ENCODE results near the gene AURKAIP1.
A peak's percentile ranks its signal among the peaks of the same experiment; 100 is the strongest.

AURKAIP1 gene

GRCh38 chr1:1421907-1422464 is 47.0 kb upstream of the AURKAIP1 start:
- Histone ChIP-seq H2BK120ac (ENCODE audit: insufficient read depth, low read length, poor library complexity) (peak overlapping the region; percentile 100), H3K4ac (ENCODE audit: low read depth, low read length) (peak overlapping the region; percentile 94), H3K27me3 (ENCODE audit: insufficient read depth, low read length) (no peaks in the 10 kb centered on the region), H2AK5ac (ENCODE audit: low read length) (peak overlapping the region; percentile 92), H3K23ac (ENCODE audit: low read length) (no peak overlapping the region), H3K9me3 (ENCODE audit: insufficient read depth, low read depth, low read length) (no peaks in the 10 kb centered on the region), H3K18ac (ENCODE audit: low read length) (peak overlapping the region; percentile 86), H2BK5ac (ENCODE audit: low read depth, low read length, poor library complexity) (peak overlapping the region; percentile 96), H3K79me2 (ENCODE audit: control insufficient read depth, insufficient read depth, low read length, poor library complexity) (peaks cover 13% of the 10 kb centered on the region), H3K79me1 (ENCODE audit: low read length) (peaks cover 35% of the 10 kb centered on the region), H3K4me2 (ENCODE audit: low read length) (no peak overlapping the region), H3K4me3 (ENCODE audit: low read depth, low read length) (no peak overlapping the region), H4K91ac (ENCODE audit: low read depth, low read length) (peak overlapping the region; percentile 100), H3K14ac (ENCODE audit: low read length) (peak overlapping the region; percentile 98), H3K27ac (ENCODE audit: low read depth, low read length) (peak overlapping the region; percentile 92), H2AFZ (ENCODE audit: insufficient read depth, low read length, poor library complexity) (peak overlapping the region; percentile 44), H3K4me1 (ENCODE audit: control insufficient read depth in 1 of 2, insufficient read depth in 2 of 2, low read length in 2 of 2) (peaks cover 44% of the 10 kb centered on the region in 2 experiments), H4K8ac (ENCODE audit: low read depth, low read length) (peak overlapping the region; percentile 94), H2BK12ac (ENCODE audit: low read length) (peak overlapping the region; percentile 98), H3K36me3 (ENCODE audit: control insufficient read depth in 1 of 2, insufficient read depth in 2 of 2, low read length in 2 of 2) (no peaks in the 10 kb centered on the region), H3K9ac (ENCODE audit: low read length) (no peak overlapping the region), H4K12ac (ENCODE audit: low read depth, low read length) (peak overlapping the region; percentile 58)
- no CpG with 5 or more reads among the region's 7 CpGs for WGBS (ENCODE audit: extremely low coverage, insufficient coverage, insufficient read length)
- no peak for DNase-seq

DNA sequence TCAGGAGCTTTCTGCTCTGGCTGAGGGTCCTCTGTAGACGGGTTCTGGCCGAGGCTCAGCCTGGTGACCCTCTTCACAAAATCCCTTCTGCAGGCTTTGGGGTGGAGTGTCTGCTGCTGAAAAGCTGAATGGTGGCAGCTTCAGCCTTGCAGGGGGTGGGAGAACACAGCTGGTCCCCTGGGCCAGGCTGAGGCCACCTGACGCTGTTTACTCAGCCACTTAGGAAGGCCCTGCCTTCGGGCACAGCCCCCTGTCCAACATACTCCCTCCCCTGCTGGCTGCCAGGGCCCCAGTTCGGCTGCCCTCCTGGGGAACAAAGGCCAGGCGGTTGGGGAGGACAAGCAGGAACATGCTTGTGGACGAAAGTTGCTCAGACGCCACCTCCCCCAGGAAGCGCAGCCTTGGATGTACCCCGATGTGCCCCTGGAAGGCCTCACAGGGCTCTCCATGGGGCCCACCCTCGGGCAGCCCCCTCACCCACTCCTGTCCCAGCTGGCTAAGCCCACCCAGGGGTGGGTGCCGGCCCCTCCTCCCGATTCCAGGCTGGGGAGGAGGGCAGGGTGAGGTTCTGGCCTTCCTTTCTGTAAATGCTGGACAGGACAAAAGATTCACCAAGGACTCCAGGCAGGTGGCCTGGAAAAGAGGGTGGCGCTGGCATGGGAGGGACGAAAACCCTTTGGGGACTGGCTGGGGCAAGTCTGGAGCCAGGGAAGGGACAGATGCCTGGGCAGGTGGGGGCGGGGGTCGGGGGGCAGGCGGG is 46.3 kb upstream of the AURKAIP1 start, which contains the start of gene ANKRD65:
Gene ANKRD65, minus strand, starts transcription at position 130 of the 760 bp plus-strand sequence. CDS start 271 bp downstream, outside the sequence.
- H3K4me2 ChIP-seq (ENCODE audit: low read length): peak within 1 kb of the TSS; percentile 57
- H3K4ac ChIP-seq (ENCODE audit: low read depth, low read length): peak within 1 kb of the TSS; percentile 91
- peak within 1 kb of the TSS; percentile 84 for H2AFZ ChIP-seq (ENCODE audit: insufficient read depth, low read length, poor library complexity)
- H2BK5ac ChIP-seq (ENCODE audit: low read depth, low read length, poor library complexity): peak within 1 kb of the TSS; percentile 96
- H3K36me3 ChIP-seq (ENCODE audit: control insufficient read depth in 1 of 2, insufficient read depth in 2 of 2, low read length in 2 of 2): no peaks in the 10 kb centered on the region
- H3K18ac ChIP-seq (ENCODE audit: low read length): peak within 1 kb of the TSS; percentile 86
- H4K8ac ChIP-seq (ENCODE audit: low read depth, low read length): peak within 1 kb of the TSS; percentile 94
- H4K12ac ChIP-seq (ENCODE audit: low read depth, low read length): peak within 1 kb of the TSS; percentile 58
- H2AK5ac ChIP-seq (ENCODE audit: low read length): peak within 1 kb of the TSS; percentile 98
- H3K79me2 ChIP-seq (ENCODE audit: control insufficient read depth, insufficient read depth, low read length, poor library complexity): peaks cover 13% of the 10 kb centered on the region
- DNase-seq: no peak
- H3K23ac ChIP-seq (ENCODE audit: low read length): no peak within 1 kb of the TSS
- H2BK12ac ChIP-seq (ENCODE audit: low read length): peak within 1 kb of the TSS; percentile 98
- peaks cover 43 to 44% of the 10 kb centered on the region in 2 experiments for H3K4me1 ChIP-seq (ENCODE audit: control insufficient read depth in 1 of 2, insufficient read depth in 2 of 2, low read length in 2 of 2)
- H3K9me3 ChIP-seq (ENCODE audit: insufficient read depth, low read depth, low read length): no peaks in the 10 kb centered on the region
- H3K27me3 ChIP-seq (ENCODE audit: insufficient read depth, low read length): no peaks in the 10 kb centered on the region
- peaks cover 35% of the 10 kb centered on the region for H3K79me1 ChIP-seq (ENCODE audit: low read length)
- peak within 1 kb of the TSS; percentile 100 for H4K91ac ChIP-seq (ENCODE audit: low read depth, low read length)
- H3K9ac ChIP-seq (ENCODE audit: low read length): no peak within 1 kb of the TSS
- H3K27ac ChIP-seq (ENCODE audit: low read depth, low read length): peak within 1 kb of the TSS; percentile 92
- WGBS (ENCODE audit: extremely low coverage, insufficient coverage, insufficient read length): no CpG with 5 or more reads among the region's 18 CpGs
- H3K14ac ChIP-seq (ENCODE audit: low read length): peak within 1 kb of the TSS; percentile 98
- peak within 1 kb of the TSS; percentile 100 for H2BK120ac ChIP-seq (ENCODE audit: insufficient read depth, low read length, poor library complexity)
- peak within 1 kb of the TSS; percentile 54 for H3K4me3 ChIP-seq (ENCODE audit: low read depth, low read length)

GRCh38 chr1:1420654-1421141 is 45.7 kb upstream of the AURKAIP1 start:
- Histone ChIP-seq H3K4me2 (ENCODE audit: low read length) (no peak overlapping the region), H2BK5ac (ENCODE audit: low read depth, low read length, poor library complexity) (peak overlapping the region; percentile 81), H3K9me3 (ENCODE audit: insufficient read depth, low read depth, low read length) (no peaks in the 10 kb centered on the region), H3K9ac (ENCODE audit: low read length) (no peak overlapping the region), H3K27ac (ENCODE audit: low read depth, low read length) (peak overlapping the region; percentile 61), H4K91ac (ENCODE audit: low read depth, low read length) (peak overlapping the region; percentile 100), H4K12ac (ENCODE audit: low read depth, low read length) (peak overlapping the region; percentile 3), H4K8ac (ENCODE audit: low read depth, low read length) (peak overlapping the region; percentile 80), H2AK5ac (ENCODE audit: low read length) (peak overlapping the region; percentile 98), H3K4me3 (ENCODE audit: low read depth, low read length) (no peak overlapping the region), H3K14ac (ENCODE audit: low read length) (peak overlapping the region; percentile 82), H3K18ac (ENCODE audit: low read length) (peak overlapping the region; percentile 60), H3K23ac (ENCODE audit: low read length) (no peak overlapping the region), H2BK120ac (ENCODE audit: insufficient read depth, low read length, poor library complexity) (peak overlapping the region; percentile 96), H3K27me3 (ENCODE audit: insufficient read depth, low read length) (no peaks in the 10 kb centered on the region), H3K36me3 (ENCODE audit: control insufficient read depth in 1 of 2, insufficient read depth in 2 of 2, low read length in 2 of 2) (no peaks in the 10 kb centered on the region), H2AFZ (ENCODE audit: insufficient read depth, low read length, poor library complexity) (no peak overlapping the region), H3K79me2 (ENCODE audit: control insufficient read depth, insufficient read depth, low read length, poor library complexity) (peaks cover 13% of the 10 kb centered on the region), H3K4ac (ENCODE audit: low read depth, low read length) (peak overlapping the region; percentile 63), H2BK12ac (ENCODE audit: low read length) (peak overlapping the region; percentile 88), H3K79me1 (ENCODE audit: low read length) (peaks cover 35% of the 10 kb centered on the region), H3K4me1 (ENCODE audit: control insufficient read depth in 1 of 2, insufficient read depth in 2 of 2, low read length in 2 of 2) (peaks cover 37 to 40% of the 10 kb centered on the region in 2 experiments)
- WGBS (ENCODE audit: extremely low coverage, insufficient coverage, insufficient read length): no CpG with 5 or more reads among the region's 12 CpGs
- no peak for DNase-seq

GRCh38 chr1:1419813-1420653 is 45.0 kb upstream of the AURKAIP1 start:
- H3K4me2 ChIP-seq (ENCODE audit: low read length): peak overlapping the region; percentile 57
- H2BK120ac ChIP-seq (ENCODE audit: insufficient read depth, low read length, poor library complexity): peak overlapping the region; percentile 83
- H3K27me3 ChIP-seq (ENCODE audit: insufficient read depth, low read length): no peaks in the 10 kb centered on the region
- H2BK5ac ChIP-seq (ENCODE audit: low read depth, low read length, poor library complexity): no peak overlapping the region
- H2AFZ ChIP-seq (ENCODE audit: insufficient read depth, low read length, poor library complexity): peak overlapping the region; percentile 84
- peaks cover 35% of the 10 kb centered on the region for H3K79me1 ChIP-seq (ENCODE audit: low read length)
- peak overlapping the region; percentile 37 for H3K18ac ChIP-seq (ENCODE audit: low read length)
- peak overlapping the region; percentile 100 for H4K91ac ChIP-seq (ENCODE audit: low read depth, low read length)
- peaks cover 34 to 37% of the 10 kb centered on the region in 2 experiments for H3K4me1 ChIP-seq (ENCODE audit: control insufficient read depth in 1 of 2, insufficient read depth in 2 of 2, low read length in 2 of 2)
- WGBS (ENCODE audit: extremely low coverage, insufficient coverage, insufficient read length): no CpG with 5 or more reads among the region's 112 CpGs
- no peak for DNase-seq
- peak overlapping the region; percentile 39 for H3K4ac ChIP-seq (ENCODE audit: low read depth, low read length)
- H2AK5ac ChIP-seq (ENCODE audit: low read length): peak overlapping the region; percentile 76
- H4K8ac ChIP-seq (ENCODE audit: low read depth, low read length): peak overlapping the region; percentile 90
- H3K23ac ChIP-seq (ENCODE audit: low read length): no peak overlapping the region
- no peak overlapping the region for H3K27ac ChIP-seq (ENCODE audit: low read depth, low read length)
- H2BK12ac ChIP-seq (ENCODE audit: low read length): peak overlapping the region; percentile 91
- no peak overlapping the region for H3K9ac ChIP-seq (ENCODE audit: low read length)
- H3K9me3 ChIP-seq (ENCODE audit: insufficient read depth, low read depth, low read length): no peaks in the 10 kb centered on the region
- peak overlapping the region; percentile 54 for H3K4me3 ChIP-seq (ENCODE audit: low read depth, low read length)
- no peaks in the 10 kb centered on the region for H3K36me3 ChIP-seq (ENCODE audit: control insufficient read depth in 1 of 2, insufficient read depth in 2 of 2, low read length in 2 of 2)
- H3K79me2 ChIP-seq (ENCODE audit: control insufficient read depth, insufficient read depth, low read length, poor library complexity): peaks cover 13% of the 10 kb centered on the region
- H4K12ac ChIP-seq (ENCODE audit: low read depth, low read length): peak overlapping the region; percentile 90
- H3K14ac ChIP-seq (ENCODE audit: low read length): peak overlapping the region; percentile 83

All from trophoblast cell (in vitro differentiated cells and primary cell).